MM.1S (cell line): Measurements from ENCODE around the gene IGFBP1.

ENCODE experiments used
- EZH2phosphoT487 ChIP-seq: fragments of 300-600 bp; sonication (generic); IDR thresholded peaks from 2 replicates; pipeline ENCODE4 v1.6.1; 2018; ENCODE audit warnings: antibody characterized with exemption, low read length
- TF ChIP-seq, protein P1 (sequence below): fragments of 300-600 bp; sonication (generic); IDR thresholded peaks from 2 replicates; pipeline ENCODE4 v1.5.1; 2016; ENCODE audit warnings: antibody characterized with exemption, low read length, mixed read lengths

- TF ChIP-seq, protein P1, sequence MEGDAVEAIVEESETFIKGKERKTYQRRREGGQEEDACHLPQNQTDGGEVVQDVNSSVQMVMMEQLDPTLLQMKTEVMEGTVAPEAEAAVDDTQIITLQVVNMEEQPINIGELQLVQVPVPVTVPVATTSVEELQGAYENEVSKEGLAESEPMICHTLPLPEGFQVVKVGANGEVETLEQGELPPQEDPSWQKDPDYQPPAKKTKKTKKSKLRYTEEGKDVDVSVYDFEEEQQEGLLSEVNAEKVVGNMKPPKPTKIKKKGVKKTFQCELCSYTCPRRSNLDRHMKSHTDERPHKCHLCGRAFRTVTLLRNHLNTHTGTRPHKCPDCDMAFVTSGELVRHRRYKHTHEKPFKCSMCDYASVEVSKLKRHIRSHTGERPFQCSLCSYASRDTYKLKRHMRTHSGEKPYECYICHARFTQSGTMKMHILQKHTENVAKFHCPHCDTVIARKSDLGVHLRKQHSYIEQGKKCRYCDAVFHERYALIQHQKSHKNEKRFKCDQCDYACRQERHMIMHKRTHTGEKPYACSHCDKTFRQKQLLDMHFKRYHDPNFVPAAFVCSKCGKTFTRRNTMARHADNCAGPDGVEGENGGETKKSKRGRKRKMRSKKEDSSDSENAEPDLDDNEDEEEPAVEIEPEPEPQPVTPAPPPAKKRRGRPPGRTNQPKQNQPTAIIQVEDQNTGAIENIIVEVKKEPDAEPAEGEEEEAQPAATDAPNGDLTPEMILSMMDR: no peak
- no peak for TF ChIP-seq EZH2phosphoT487
These were observed 20.8 kb upstream of the IGFBP1 start for GRCh38 chr7:45867471-45867870.
